IMR-90 (cell line): ENCODE data around the gene TBC1D16. TPM values are rescaled to one million over a fixed set of nuclear protein-coding genes. Genes with fewer than 3 reads are reported as not detected.

Experiments
- ATAC-seq: fragments of 200-7000 bp; cut with Tn5 transposase; 2 replicates; pipeline ENCODE4 v1.9.1; 2020; ENCODE audit warnings: low read depth, mild to moderate bottlenecking, moderate library complexity
- BruUV-seq: library from RNA; stranded (reverse); fragments of 400-500 nt; replicated peaks from 2 replicates; lab custom pipeline; 2021; lab: Mats Ljungman, UMichigan
- CTCF ChIA-PET: fragments of 300-600 bp; formaldehyde crosslinking; extraction: SDS; loops from one replicate; lab custom pipeline; 2021; ENCODE audit warnings: antibody characterized with exemption; lab: Yijun Ruan, JAX
- POLR2A ChIA-PET: fragments of 300-600 bp; sonication (Branson Sonifier 250); formaldehyde crosslinking; loops from one replicate; lab custom pipeline; 2022; ENCODE audit warnings: antibody characterized with exemption; ENCODE audit not compliant: unreplicated experiment; lab: Charles Lee
- DNase-seq: peaks from one replicate; pipeline ENCODE4 v3.0.0; 2013
- H2AFZ ChIP-seq: replicated peaks from 2 replicates; pipeline ENCODE3; 2013; ENCODE audit warnings: low read length, mild to moderate bottlenecking; ENCODE audit not compliant: poor library complexity
- H2AK5ac ChIP-seq: 2 replicates; pipeline ENCODE4 v1.6.1; 2013; ENCODE audit warnings: low read depth, low read length, inconsistent platforms
- H2AK9ac ChIP-seq: replicated peaks from 2 replicates; pipeline ENCODE3; 2013; ENCODE audit warnings: mild to moderate bottlenecking, low read depth, low read length, moderate library complexity; ENCODE audit not compliant: poor library complexity
- H2BK120ac ChIP-seq: 2 replicates; pipeline ENCODE4 v1.6.1; 2013; ENCODE audit warnings: low read depth, low read length, inconsistent platforms
- H2BK15ac ChIP-seq: 3 replicates; pipeline ENCODE4 v1.6.1; 2013; ENCODE audit warnings: low read depth, low read length, inconsistent platforms
- H2BK20ac ChIP-seq: 2 replicates; pipeline ENCODE4 v1.6.1; 2013; ENCODE audit warnings: low read depth, mild to moderate bottlenecking, inconsistent platforms, low read length, moderate library complexity
- H2BK5ac ChIP-seq: 2 replicates; pipeline ENCODE4 v1.6.1; 2013; ENCODE audit warnings: mild to moderate bottlenecking, low read depth, low read length, inconsistent platforms; ENCODE audit not compliant: poor library complexity, severe bottlenecking
- H3K14ac ChIP-seq: replicated peaks from 2 replicates; pipeline ENCODE4 v1.6.1; 2013; ENCODE audit warnings: low read depth, low read length, inconsistent platforms
- H3K18ac ChIP-seq: 2 replicates; pipeline ENCODE4 v1.6.1; 2013; ENCODE audit warnings: low read depth, low read length, control low read depth
- H3K23ac ChIP-seq: 2 replicates; pipeline ENCODE4 v1.6.1; 2013; ENCODE audit warnings: low read depth, low read length, inconsistent platforms
- H3K27ac ChIP-seq: 2 replicates; pipeline ENCODE4 v1.5.1; 2013; ENCODE audit warnings: mild to moderate bottlenecking, control low read depth, low read length; ENCODE audit not compliant: insufficient read depth
- H3K27me3 ChIP-seq: 2 replicates; pipeline ENCODE4 v1.6.1; 2013; ENCODE audit warnings: low read length; ENCODE audit not compliant: control insufficient read depth, insufficient read depth
- H3K36me3 ChIP-seq: 2 replicates; pipeline ENCODE4 v1.6.1; 2013; ENCODE audit warnings: low read length, mixed read lengths; ENCODE audit not compliant: control insufficient read depth, insufficient read depth
- H3K4ac ChIP-seq: 2 replicates; pipeline ENCODE4 v1.6.1; 2013; ENCODE audit warnings: low read depth, low read length, inconsistent platforms
- H3K4me1 ChIP-seq: 2 replicates; pipeline ENCODE4 v1.6.1; 2013; ENCODE audit warnings: low read length, mixed read lengths; ENCODE audit not compliant: control insufficient read depth, insufficient read depth
- H3K4me2 ChIP-seq: 2 replicates; pipeline ENCODE4 v1.6.1; 2013; ENCODE audit warnings: low read depth, mild to moderate bottlenecking, control low read depth, low read length, moderate library complexity
- H3K4me3 ChIP-seq: 2 replicates; pipeline ENCODE4 v1.5.1; 2013; ENCODE audit warnings: low read depth, mild to moderate bottlenecking, control low read depth, low read length, moderate library complexity; ENCODE audit not compliant: insufficient read depth
- H3K56ac ChIP-seq: 2 replicates; pipeline ENCODE4 v1.6.1; 2013; ENCODE audit warnings: low read length, inconsistent platforms; ENCODE audit not compliant: insufficient read depth; ENCODE audit errors: extremely low read depth
- H3K79me1 ChIP-seq, 2 experiments: 2 replicates each; pipeline ENCODE4 v1.6.1; 2013; ENCODE audit warnings: low read length in 2 of 2, inconsistent platforms in 1 of 2, low read depth in 1 of 2
- H3K9ac ChIP-seq: 2 replicates; pipeline ENCODE4 v1.6.1; 2013; ENCODE audit warnings: low read depth, low read length, control low read depth
- H3K9me1 ChIP-seq: 2 replicates; pipeline ENCODE4 v1.6.1; 2013; ENCODE audit warnings: low read length, inconsistent platforms; ENCODE audit not compliant: insufficient read depth
- H3K9me3 ChIP-seq: 2 replicates; pipeline ENCODE4 v1.6.1; 2013; ENCODE audit warnings: low read length; ENCODE audit not compliant: control insufficient read depth, insufficient read depth
- H4K20me1 ChIP-seq: 2 replicates; pipeline ENCODE4 v1.6.1; 2013; ENCODE audit warnings: low read length, inconsistent platforms; ENCODE audit not compliant: insufficient read depth
- H4K5ac ChIP-seq: 2 replicates; pipeline ENCODE4 v1.6.1; 2013; ENCODE audit warnings: mild to moderate bottlenecking, low read depth, low read length, control low read depth
- H4K8ac ChIP-seq, 2 experiments: 2 replicates each; pipeline ENCODE4 v1.6.1; 2013; ENCODE audit warnings: low read depth in 2 of 2, low read length in 2 of 2, control low read depth in 1 of 2, inconsistent platforms in 1 of 2
- H4K91ac ChIP-seq: 2 replicates; pipeline ENCODE4 v1.6.1; 2013; ENCODE audit warnings: low read depth, low read length, inconsistent platforms; ENCODE audit not compliant: insufficient read depth
- BHLHE40 ChIP-seq: fragments of 150-350 bp; IDR thresholded peaks from 2 replicates; pipeline ENCODE4 v1.6.1; 2016; ENCODE audit warnings: mild to moderate bottlenecking, low read depth, low read length
- CEBPB ChIP-seq: IDR thresholded peaks from 2 replicates; pipeline ENCODE4 v1.6.1; 2012; ENCODE audit warnings: low read depth, low read length, improper control_type of control experiment
- CHD1 ChIP-seq: IDR thresholded peaks from 2 replicates; pipeline ENCODE4 v1.6.1; 2012; ENCODE audit warnings: low read depth, low read length, improper control_type of control experiment
- FOS ChIP-seq: fragments of 150-350 bp; IDR thresholded peaks from 2 replicates; pipeline ENCODE4 v1.6.1; 2016; ENCODE audit warnings: low read depth, low read length
- MAFK ChIP-seq: IDR thresholded peaks from 2 replicates; pipeline ENCODE4 v1.6.1; 2012; ENCODE audit warnings: low read depth, low read length, improper control_type of control experiment
- MAZ ChIP-seq: IDR thresholded peaks from 2 replicates; pipeline ENCODE4 v1.6.1; 2012; ENCODE audit warnings: low read depth, mild to moderate bottlenecking, low read length, improper control_type of control experiment, moderate library complexity, borderline replicate concordance
- MXI1 ChIP-seq: IDR thresholded peaks from 2 replicates; pipeline ENCODE4 v1.6.1; 2012; ENCODE audit warnings: low read depth, mild to moderate bottlenecking, low read length, moderate library complexity, borderline replicate concordance
- NFE2L2 ChIP-seq: fragments of 150-350 bp; IDR thresholded peaks from 2 replicates; pipeline ENCODE4 v1.6.1; 2016; ENCODE audit warnings: low read depth, mild to moderate bottlenecking, low read length
- POLR2A ChIP-seq: IDR thresholded peaks from 2 replicates; pipeline ENCODE4 v1.6.1; 2012; ENCODE audit warnings: mild to moderate bottlenecking, low read depth, low read length
- RAD21 ChIP-seq: IDR thresholded peaks from 2 replicates; pipeline ENCODE4 v1.6.1; 2012; ENCODE audit warnings: low read length, improper control_type of control experiment
- RCOR1 ChIP-seq: IDR thresholded peaks from 2 replicates; pipeline ENCODE4 v1.6.1; 2012; ENCODE audit warnings: mild to moderate bottlenecking, low read length, improper control_type of control experiment; ENCODE audit not compliant: insufficient replicate concordance
- RFX5 ChIP-seq: IDR thresholded peaks from 2 replicates; pipeline ENCODE4 v1.8.0; 2012; ENCODE audit warnings: low read depth, mild to moderate bottlenecking, low read length, moderate library complexity
- SMC3 ChIP-seq: fragments of 150-350 bp; IDR thresholded peaks from 2 replicates; pipeline ENCODE4 v1.6.1; 2016; ENCODE audit warnings: low read depth, mild to moderate bottlenecking, antibody characterized with exemption, low read length, moderate library complexity
- dilution Hi-C: fragments of 300-500 bp; cut with HindIII; formaldehyde crosslinking; loops from one replicate; pipeline ENCODE4 v1.14.3; 2018; ENCODE audit warnings: low sequenced_read_pairs; ENCODE audit not compliant: unreplicated experiment
- in situ Hi-C: fragments of 300-500 bp; cut with MboI; formaldehyde crosslinking; loops from 3 replicates; pipeline ENCODE4 v1.14.3; 2019; ENCODE audit warnings: low sequenced_read_pairs, inconsistent platforms, mixed read lengths
- intact Hi-C: fragments of 100-400 bp; cut with micrococcal nuclease; formaldehyde crosslinking; loops from 2 replicates; pipeline ENCODE4 v1.10.0; 2022
- polyA plus RNA-seq, 3 experiments: library from polyadenylated mRNA; depleted of rRNA; stranded (reverse); fragments of >200 nt; gene quantifications; 2 replicates each; pipeline ENCODE4 v1.2.3, GENCODE V29; 2012; ENCODE audit warnings: low replicate concordance in 1 of 3
- total RNA-seq: library from RNA; depleted of rRNA; stranded (reverse); fragments of >200 nt; gene quantifications from 2 replicates; pipeline ENCODE4 v1.2.3, GENCODE V29; 2012
- TF ChIP-seq, protein P1 (sequence below): fragments of 150-350 bp; IDR thresholded peaks from 2 replicates; pipeline ENCODE4 v1.6.1; 2017; ENCODE audit warnings: mild to moderate bottlenecking, antibody characterized with exemption, low read length, low read depth
- TF ChIP-seq, protein P2 (sequence below): conservative IDR thresholded peaks from 2 replicates; pipeline ENCODE4 v1.5.1; 2012; ENCODE audit warnings: mild to moderate bottlenecking, low read depth, low read length, improper control_type of control experiment
- TF ChIP-seq, protein P3 (sequence below): fragments of 150-350 bp; IDR thresholded peaks from 2 replicates; pipeline ENCODE4 v1.6.1; 2016; ENCODE audit warnings: low read depth, mild to moderate bottlenecking, low read length, moderate library complexity, borderline replicate concordance

Gene TBC1D16
- total and polyA plus RNA-seq, 2 of the 4 experiments (the other 2 are of a cell fraction), result 10.1 to 16.7 TPM

DNA sequence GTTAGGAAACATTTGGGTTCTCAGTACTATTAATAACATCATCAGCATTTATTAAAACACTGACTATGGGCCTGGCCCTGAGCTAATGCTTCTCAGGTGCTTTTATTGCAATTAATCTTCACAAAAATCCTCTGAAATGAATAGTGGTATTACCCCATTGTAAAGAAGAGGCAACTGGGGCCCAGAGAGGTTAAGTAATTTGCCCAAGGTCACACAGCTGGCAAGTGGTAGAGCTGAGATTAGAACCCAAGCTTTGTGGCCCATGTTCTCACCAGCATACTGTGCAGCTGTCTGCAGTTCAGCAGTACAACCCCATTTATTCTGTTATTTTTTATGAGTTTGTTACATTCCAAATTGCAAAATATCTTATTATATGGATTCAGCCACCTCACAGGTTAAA, 82.3 kb downstream of the TBC1D16 start:
- Histone ChIP-seq H3K9me1 (0 out of 2 replicates have a peak, but pooled peaks cover 3% of the 10 kb centered on the region), H3K14ac (no peak overlapping the region), H4K20me1 (peaks cover 24% of the 10 kb centered on the region), H2BK5ac (no peak overlapping the region), H3K79me1 (peaks cover 10 to 25% of the 10 kb centered on the region in 2 experiments; a peak in 3 of 4 replicates), H3K27me3 (no peaks in the 10 kb centered on the region), H4K91ac (no peak overlapping the region), H3K4ac (no peak overlapping the region), H2AFZ (no peak overlapping the region), H3K9me3 (no peaks in the 10 kb centered on the region), H2BK20ac (no peak overlapping the region), H3K4me1 (peaks cover 9% of the 10 kb centered on the region), H3K36me3 (peaks cover 15% of the 10 kb centered on the region), H3K9ac (no peak overlapping the region), H4K5ac (no peak overlapping the region), H2AK9ac (no peak overlapping the region), H3K4me3 (no peak overlapping the region), H2BK15ac (no peak overlapping the region), H2BK120ac (no peak overlapping the region), H3K4me2 (no peak overlapping the region), H3K56ac (no peak overlapping the region), H3K23ac (no peak overlapping the region), H3K27ac (no peak overlapping the region), H4K8ac (no peak overlapping the region), H2AK5ac (no peak overlapping the region), H3K18ac (no peak overlapping the region)
- ATAC-seq, result no peak
- TF ChIP-seq NFE2L2, result no peak
- TF ChIP-seq RFX5, result no peak
- TF ChIP-seq, protein P1, sequence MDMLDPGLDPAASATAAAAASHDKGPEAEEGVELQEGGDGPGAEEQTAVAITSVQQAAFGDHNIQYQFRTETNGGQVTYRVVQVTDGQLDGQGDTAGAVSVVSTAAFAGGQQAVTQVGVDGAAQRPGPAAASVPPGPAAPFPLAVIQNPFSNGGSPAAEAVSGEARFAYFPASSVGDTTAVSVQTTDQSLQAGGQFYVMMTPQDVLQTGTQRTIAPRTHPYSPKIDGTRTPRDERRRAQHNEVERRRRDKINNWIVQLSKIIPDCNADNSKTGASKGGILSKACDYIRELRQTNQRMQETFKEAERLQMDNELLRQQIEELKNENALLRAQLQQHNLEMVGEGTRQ, result no peak
- TF ChIP-seq CEBPB, result no peak
- TF ChIP-seq MXI1, result no peak
- TF ChIP-seq, protein P2, sequence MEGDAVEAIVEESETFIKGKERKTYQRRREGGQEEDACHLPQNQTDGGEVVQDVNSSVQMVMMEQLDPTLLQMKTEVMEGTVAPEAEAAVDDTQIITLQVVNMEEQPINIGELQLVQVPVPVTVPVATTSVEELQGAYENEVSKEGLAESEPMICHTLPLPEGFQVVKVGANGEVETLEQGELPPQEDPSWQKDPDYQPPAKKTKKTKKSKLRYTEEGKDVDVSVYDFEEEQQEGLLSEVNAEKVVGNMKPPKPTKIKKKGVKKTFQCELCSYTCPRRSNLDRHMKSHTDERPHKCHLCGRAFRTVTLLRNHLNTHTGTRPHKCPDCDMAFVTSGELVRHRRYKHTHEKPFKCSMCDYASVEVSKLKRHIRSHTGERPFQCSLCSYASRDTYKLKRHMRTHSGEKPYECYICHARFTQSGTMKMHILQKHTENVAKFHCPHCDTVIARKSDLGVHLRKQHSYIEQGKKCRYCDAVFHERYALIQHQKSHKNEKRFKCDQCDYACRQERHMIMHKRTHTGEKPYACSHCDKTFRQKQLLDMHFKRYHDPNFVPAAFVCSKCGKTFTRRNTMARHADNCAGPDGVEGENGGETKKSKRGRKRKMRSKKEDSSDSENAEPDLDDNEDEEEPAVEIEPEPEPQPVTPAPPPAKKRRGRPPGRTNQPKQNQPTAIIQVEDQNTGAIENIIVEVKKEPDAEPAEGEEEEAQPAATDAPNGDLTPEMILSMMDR, result no peak
- TF ChIP-seq MAFK, result no peak
- TF ChIP-seq RAD21, result no peak
- TF ChIP-seq, protein P3, sequence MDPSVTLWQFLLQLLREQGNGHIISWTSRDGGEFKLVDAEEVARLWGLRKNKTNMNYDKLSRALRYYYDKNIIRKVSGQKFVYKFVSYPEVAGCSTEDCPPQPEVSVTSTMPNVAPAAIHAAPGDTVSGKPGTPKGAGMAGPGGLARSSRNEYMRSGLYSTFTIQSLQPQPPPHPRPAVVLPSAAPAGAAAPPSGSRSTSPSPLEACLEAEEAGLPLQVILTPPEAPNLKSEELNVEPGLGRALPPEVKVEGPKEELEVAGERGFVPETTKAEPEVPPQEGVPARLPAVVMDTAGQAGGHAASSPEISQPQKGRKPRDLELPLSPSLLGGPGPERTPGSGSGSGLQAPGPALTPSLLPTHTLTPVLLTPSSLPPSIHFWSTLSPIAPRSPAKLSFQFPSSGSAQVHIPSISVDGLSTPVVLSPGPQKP, result no peak
- TF ChIP-seq MAZ, result no peak
- TF ChIP-seq POLR2A, result no peak
- TF ChIP-seq CHD1, result no peak
- TF ChIP-seq SMC3, result no peak
- TF ChIP-seq BHLHE40, result no peak
- no peak for TF ChIP-seq FOS
- no peak for TF ChIP-seq RCOR1
- dilution Hi-C loops (no loop called here), intact Hi-C loops (no loop called here), in situ Hi-C loops (no loop called here)
- BruUV-seq, result no TSS peak
- no peak for DNase-seq
- ChIA-PET CTCF (no interaction called here), POLR2A (no interaction called here)
